HG03432 (cell line): ENCODE results near the gene DGKQ.

Experiments used
- ATAC-seq: cut with Tn5 transposase; IDR thresholded peaks from one replicate; pipeline ENCODE4 v1.9.1; 2021; ENCODE audit warnings: mild to moderate bottlenecking, moderate library complexity; ENCODE audit not compliant: unreplicated experiment

Gene DGKQ

GRCh38 chr4:963276-964225, 9.8 kb downstream of the DGKQ start:
- ATAC-seq: no peak

- no peak for ATAC-seq
Observed at GRCh38 chr4:962231-963208, 10.8 kb downstream of the DGKQ start.

- no peak for ATAC-seq
Observed at GRCh38 chr4:961351-962230, 11.8 kb downstream of the DGKQ start.

GRCh38 chr4:960636-961350, 12.6 kb downstream of the DGKQ start:
- ATAC-seq: no peak

GRCh38 chr4:960140-960635, 13.2 kb downstream of the DGKQ start:
- no peak for ATAC-seq

- no peak for ATAC-seq
Observed at GRCh38 chr4:959338-960139, 13.8 kb downstream of the DGKQ start.

DNA sequence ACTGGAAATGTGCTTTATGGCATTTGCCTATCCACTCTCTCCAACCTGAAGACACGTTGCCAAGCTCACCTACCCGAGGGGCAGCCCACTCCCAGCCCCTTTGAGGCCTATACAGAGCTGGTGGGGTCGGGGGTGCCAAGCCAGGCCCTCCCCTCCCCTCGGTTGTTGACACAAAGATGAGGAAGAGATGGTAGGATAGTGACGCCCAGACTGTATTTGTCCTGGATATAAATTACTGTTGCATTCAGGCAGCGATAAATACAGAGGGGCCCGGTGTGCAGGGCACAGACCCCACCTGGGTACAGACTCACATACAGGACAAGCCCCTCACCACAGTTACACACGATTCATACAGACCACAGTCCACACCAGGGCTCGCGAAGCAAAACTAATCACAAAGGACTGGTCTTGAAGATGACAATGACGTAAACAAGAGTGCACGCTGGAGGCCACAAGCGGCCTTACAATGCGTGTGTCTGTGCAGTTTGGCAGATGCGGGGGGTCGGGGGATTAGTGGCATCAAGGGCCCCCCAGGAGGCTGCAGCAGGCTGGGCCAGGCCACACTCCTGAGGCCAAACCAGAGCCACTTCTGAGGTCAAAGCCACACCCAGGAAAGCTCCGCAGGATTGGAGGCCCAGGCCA, 14.6 kb downstream of the DGKQ start:
- no peak for ATAC-seq

DNA sequence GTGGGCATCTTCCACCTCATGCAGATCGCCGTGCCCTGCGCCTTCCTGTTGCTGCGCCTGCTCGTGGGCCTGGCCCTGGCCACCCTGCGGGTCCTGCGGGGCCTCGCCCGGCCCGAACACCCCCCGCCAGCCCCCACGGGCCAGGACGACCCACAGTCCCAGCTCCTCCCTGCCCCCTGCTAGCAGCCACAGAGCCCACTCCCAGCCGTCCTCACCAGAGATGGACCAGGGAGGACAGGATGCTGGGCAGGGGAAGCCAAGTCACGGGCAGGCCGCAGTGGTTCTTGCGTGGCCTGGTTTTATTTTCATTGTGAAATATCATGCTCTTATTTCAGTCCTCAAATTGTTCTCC, 15.1 kb downstream of the DGKQ start:
- no peak for ATAC-seq

GRCh38 chr4:957581-958313, 15.6 kb downstream of the DGKQ start:
- no peak for ATAC-seq

DNA sequence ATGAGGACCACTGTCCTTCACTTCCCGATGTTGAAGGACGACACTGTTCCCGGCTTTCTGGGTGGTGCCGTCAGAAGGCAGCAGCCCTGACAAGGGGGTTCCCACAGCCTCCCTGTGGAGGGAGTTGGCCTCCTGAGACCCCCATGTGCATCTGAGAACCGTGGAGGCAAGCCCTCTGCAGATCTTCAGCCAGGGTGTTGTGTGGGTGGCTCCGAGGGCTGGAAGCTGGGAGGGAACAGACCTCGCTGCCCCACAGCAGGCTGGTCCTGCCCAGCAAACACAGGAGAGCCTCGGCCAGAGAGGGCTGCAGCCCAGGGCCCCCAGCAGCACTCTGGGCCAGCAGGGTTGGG, 16.2 kb downstream of the DGKQ start:
- ATAC-seq: no peak

DNA sequence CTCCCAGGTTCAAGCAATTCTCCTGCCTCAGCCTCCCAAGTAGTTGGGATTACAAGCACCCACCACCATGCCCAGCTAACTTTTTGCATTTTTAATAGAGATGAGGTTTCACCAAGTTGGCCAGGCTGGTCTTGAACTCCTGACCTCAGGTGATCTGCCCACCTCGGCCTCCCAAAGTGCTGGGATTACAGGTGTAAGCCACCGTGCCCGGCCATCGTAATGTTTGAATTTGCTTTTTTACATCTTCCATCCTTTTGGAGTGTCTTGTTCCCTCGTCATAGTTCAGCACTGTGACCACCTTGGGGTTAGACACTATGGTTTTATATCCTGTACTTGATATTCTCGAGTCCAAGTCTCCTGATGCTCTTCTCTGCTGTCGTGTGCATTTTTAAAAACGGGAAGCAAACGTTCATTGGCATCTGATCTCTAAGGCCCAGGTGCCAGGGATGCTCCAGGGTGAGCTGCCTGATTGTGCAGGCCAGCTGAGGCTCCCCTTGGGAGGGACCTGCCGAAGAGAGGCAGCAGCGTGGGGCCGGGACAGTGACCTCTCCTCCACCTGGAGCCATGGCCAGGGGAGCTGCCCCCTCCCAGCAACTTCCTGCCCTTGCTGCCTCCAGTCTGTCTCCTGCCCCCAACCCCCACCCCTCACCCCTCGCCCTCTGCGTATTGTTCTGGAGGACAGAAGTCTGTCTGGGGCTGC, 16.7 kb downstream of the DGKQ start:
- ATAC-seq: no peak

DNA sequence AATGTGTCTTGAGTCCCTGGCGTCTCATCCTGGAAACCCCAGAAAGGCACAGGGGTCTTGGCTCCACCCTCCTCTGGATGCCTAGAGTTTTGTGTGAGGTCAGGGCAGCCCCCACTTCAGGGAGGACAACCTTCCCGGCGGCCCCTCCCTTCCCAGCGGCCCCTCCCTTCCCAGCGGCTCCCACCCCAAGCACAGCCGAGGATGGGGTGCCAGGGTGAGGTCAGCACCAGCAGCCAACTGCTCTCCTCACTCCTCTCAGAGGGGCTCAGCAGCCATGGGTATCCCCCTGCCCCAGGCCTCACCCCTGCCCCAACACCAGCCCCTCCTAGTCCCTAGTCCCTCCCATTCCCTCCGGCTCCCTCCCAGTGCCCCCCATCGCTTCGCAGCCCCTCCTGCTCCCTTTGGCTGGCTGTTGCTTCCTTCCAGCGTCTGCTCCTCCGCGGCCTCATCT, 17.4 kb downstream of the DGKQ start:
- no peak for ATAC-seq

GRCh38 chr4:955161-955921, 18.0 kb downstream of the DGKQ start:
- no peak for ATAC-seq

- ATAC-seq: no peak
Observed at GRCh38 chr4:954211-955020, 19.0 kb downstream of the DGKQ start.

DNA sequence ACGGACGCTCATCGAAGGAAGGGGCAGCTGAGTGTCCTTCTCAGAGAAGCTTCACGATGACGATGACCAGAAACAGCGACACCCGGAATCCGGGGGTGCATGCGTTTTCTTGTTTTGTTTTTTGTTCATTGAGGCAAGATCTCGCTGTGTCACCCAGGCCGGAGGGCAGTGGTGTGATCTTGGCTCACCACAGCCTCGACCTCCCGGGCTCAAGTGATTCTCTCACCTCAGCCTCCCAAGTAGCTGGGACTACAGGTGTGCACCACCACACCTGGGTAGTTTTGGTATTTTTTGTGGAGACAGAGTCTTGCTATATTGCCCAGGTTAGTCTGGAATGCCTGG, 19.8 kb downstream of the DGKQ start:
- ATAC-seq: no peak
